ENCODE data around the gene TRIP13.
A peak's percentile ranks its signal among the peaks of the same experiment; 100 is the strongest.
"Not testable (repeated sequence)": the region's sequence is repeated elsewhere in the genome, so short reads cannot be mapped to it uniquely, and the experiment has no call there.

The TRIP13 gene

DNA sequence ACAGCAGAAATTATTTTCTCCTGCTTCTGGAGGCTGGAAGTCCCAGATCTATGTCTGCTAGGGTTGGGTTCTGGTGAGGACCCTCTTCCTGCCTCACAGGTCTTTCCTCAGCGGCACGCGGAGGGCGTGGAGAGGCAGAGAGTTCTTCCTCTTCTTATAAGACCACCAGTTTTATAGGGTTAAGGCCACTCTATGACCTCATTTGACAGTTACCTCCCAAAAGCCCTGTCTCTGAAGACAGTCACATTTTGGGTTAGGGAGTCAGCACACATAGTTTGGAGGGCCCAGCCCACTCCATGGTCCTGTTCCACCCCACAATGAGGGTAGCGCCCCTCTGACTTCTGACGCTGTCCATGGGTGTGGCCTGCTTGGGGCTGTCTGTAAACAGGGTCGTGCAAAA, 46.7 kb downstream of the TRIP13 start:
- no peak for DNase-seq

DNA sequence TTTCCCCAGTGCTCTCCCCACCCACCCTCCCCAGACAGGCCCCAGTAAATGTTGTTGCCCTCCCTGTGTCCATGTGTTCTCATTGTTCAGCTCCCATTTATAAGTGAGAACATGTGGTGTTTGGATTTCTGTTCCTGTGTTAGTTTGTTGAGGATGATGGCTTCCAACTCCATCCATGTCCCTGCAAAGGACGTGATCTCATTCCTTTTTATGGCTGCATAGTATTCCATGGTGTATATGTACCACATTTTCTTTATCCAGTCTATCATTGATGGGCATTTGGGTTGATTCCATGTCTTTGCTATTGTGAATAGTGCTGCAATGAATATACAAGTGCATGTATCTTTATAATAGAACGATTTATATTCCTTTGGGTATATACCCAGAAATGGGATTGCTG, 48.1 kb downstream of the TRIP13 start:
- not testable (repeated sequence) for DNase-seq

- DNase-seq = peak; percentile 97
These were observed 50.7 kb downstream of the TRIP13 start for GRCh38 chr5:943201-943917.

- DNase-seq = peak; percentile 87
These were observed 51.4 kb downstream of the TRIP13 start for GRCh38 chr5:943918-944620.

DNA sequence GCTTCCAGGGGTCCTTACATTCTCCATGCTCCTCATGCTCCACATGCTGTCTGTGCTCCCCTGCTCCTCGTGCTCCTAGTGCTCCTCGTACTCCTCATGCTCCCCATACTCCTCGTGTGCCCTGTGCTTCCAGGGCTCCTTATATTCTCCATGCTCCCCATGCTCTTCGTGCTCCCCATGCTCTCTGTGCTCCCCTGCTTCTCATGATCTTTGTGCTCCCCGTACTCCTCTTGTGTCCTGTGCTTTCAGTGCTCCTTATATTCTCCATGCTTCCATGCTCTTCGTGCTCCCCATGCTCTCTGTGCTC, 51.9 kb downstream of the TRIP13 start:
- no peak for DNase-seq

DNA sequence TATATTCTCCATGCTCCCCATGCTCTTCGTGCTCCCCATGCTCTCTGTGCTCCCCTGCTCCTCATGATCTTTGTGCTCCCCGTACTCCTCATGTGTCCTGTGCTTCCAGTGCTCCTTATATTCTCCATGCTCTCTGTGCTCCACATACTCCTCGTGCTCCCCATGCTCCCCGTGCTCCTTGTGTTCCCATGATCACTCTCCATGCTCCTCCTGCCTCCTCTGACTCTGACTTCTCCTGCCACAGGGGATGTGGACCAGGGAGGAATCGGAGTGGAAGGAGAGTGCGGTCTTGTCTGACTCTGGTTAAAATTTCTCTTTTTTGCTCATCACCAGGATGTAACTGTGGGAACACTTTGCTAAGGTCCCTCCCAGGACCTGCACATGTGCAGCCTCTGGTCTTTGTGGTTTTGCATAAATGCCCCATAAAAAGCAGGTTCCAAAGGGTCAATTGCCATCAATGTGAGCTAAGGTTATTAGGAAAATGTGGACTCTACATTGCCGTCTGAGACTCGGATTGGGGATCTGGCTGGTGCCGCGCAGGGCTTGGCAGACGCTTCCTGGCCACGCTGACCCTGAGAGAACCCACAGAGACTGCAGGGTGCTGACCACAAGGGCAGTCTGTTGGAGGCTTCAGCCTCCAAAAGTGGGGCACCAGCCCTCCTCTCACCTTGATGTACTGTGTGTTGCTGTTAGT, 52.5 kb downstream of the TRIP13 start:
- DNase-seq = peak; percentile 50

DNA sequence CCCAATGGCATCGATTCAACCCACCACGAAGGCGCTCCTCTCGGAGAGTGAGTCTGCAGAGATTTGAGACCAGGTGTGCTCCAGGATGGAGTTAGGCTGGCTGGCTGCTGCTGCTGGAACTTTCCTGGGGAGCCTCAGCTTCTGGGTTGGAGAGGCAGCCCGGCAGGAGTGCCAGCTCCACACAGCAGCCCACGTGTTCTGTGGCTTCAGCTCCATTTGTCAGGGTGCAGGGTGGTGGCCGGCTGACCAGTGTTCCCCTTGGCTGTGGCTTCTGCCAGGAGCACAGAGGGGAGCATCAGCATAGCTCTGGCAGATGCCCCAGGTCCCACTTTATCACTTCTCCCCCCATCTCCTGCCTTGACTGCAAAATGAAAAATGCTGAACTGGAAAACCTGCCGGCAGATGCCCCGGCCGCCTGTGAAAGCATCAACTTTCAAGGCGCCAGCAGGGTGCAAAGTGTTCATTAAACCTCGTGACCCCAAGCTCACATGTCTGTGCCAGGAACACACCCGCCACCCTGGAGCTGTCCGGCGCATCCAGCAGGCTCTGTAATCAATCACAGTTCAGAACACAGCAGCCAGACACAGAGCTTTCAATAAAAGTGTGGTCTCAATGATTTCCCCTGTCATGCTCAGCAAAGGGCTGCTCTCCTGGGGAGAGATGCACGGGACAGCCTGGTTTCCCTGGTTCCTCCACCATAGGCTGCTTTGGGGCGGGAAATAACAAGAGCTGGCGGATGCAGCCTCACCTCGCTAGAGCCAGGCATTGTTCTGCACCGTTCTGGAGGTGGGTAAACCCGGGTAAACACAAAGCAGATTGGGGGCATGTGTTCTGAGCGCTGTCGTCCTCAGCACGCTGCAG, 53.2 kb downstream of the TRIP13 start:
- peak; percentile 99 for DNase-seq

DNA sequence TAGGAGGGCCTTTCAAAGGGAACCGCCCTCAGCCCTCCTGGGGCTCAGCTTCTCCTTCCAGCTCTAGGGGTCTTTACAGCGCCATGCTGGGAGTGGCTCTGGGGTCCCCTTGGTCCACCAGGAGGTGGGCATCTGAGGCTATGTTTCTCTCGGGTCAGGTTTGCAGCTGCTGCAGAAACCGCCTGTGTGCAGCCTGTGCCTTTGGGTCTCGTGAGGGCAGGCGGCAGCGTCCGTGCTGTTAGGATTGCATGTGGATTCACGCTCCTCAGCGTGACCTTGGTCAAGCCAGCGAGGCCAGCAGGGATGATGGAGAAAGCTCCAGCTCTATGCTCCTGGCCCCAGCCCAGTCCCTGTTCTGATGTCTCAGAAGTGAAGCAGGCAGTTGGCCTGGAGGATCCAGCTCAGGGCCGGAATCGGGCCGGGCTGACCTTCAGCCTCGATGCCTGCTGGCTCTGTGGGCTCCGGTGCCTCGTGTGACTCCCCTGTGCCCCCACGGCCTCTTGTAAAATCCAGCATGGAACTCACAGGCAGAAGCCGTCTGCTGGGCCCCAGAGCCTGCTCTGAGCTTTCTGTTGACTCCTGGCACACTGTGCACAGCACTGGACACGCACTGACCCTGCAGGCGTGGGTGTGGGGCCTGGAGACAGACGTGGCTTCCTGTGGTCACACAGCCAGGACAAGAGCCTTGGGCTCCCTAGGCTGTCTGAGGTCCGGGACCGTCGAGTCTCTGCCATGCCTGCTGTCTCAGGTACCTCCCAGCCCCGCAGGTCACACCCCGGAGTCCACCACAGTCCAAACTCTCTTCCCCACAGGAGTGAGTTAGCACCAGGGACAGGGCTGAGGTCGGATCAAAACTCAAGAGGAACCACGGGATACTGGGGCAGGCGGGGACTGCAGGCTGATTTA, 54.3 kb downstream of the TRIP13 start:
- no peak for DNase-seq

- DNase-seq = peak; percentile 45
These were observed 55.2 kb downstream of the TRIP13 start for GRCh38 chr5:947626-948471.

DNA sequence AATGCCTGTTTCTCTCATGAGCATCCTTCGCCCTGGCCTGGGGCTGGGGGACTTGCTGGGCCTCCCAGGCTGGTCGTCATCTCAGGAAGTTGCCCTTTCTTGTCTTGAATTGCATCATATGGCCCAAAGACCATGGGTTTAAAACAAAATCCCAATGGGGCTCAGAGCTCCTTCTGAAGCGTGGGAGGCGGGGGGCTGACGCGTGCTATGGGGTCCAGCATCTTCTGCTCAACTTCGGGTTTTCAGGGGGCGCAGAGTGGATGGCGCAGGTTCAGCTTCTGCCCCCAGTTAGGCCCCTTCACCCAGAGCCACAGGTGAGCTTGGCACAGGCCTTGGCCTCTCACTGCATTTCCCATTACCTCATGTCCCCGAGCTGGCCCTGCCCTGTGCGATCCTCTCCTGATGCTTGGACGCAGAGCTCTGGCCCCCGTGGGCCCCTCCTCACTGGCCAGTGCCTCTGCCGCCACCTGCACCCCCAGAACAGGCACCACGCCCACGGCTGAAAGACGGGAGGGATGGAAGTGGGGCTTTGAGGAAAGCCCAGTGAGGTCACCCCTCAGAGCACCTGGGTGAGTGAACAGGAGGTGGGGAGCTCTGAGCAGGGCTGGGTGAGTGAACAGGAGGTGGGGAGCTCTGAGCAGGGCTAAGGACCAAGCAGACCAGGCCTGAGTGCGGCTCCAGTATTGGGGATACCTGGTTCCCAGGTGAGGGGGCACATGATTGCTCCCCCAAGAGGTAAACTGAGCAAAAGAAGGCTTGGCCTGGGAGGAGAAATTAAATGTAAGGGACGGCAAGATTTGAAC, 56.0 kb downstream of the TRIP13 start:
- no peak for DNase-seq

DNA sequence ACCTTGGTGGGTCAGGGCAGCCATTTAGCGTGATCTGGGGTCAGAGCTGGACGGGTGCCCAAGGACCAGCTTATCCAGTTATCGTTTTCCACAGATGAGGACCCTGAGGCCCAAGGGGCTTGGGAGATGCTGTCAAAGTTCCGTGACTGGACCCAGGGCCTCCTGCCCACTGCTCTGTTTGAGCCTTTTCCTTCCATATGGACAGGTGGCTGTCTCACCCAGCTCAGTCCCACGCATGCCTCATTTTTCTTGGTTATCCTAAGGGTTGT, 56.5 kb downstream of the TRIP13 start:
- DNase-seq = no peak

DNA sequence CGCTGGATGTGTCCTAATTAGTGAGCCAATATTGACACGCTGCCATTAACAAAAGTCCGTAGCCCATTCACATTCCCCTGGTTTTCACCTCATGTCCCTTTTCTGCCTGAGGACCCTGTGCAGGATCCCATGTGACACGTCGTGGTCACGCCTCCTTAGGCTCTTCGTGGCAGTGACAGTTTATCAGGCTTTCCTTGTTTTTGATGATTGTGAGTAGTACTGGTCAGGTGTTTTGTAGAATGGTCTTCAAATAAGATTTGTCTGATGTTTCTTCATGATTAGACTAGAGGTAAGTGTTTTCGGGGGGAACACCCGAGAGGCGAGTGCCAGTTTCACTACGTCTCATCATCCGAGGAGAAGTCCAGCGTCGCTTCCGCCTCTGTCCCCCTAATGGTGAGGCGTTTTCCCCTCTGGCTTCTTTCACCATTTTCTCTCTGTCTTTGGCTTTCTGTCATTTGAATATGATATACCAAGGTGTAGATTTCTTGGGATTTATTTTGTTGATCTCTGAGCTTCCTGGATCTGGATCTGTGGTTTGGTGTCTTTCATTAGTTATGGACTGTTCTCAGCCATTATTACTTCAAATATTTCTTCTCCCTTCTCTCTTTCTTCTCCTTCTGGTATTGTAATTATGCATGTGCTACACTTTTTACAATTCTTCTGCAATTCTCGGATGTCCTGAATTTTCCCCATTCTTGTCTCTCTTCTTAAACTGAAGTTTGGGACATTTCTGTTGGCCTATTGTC, 57.3 kb downstream of the TRIP13 start:
- no peak for DNase-seq

DNA sequence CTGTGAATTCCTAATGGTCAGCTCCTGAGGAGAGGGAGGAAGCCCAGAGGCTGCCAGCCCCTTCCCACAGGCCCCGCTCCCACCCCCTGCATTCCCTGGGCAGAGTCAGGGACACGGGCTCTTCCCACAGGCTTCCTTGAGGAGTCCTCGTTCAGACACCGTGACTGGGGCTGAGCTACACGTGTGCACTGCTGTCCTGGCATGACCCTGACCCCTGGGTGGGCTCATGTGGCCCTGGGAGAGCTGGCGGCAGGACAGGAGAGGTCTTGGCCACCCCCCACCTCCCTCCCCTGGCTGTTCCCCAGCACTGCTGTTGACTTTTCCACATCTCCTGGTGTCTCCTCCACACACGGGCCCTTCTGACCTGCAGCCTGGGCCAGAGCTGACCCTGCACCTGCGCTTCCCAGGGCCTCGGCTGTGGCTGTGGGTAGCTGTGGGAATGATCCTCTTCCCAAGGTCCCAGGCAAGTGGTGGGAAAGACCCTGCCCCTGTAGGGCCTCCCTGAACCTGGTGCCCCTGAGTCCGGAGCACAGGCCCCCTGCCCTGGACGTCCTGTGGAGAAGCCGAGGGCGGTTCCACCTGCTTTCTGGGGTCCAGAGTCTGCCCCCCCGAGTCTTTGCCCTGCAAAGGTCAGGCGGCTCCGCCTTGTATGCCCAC, 59.4 kb downstream of the TRIP13 start:
- DNase-seq = no peak

- no peak for DNase-seq
These were observed 60.0 kb downstream of the TRIP13 start for GRCh38 chr5:952597-953271.

DNA sequence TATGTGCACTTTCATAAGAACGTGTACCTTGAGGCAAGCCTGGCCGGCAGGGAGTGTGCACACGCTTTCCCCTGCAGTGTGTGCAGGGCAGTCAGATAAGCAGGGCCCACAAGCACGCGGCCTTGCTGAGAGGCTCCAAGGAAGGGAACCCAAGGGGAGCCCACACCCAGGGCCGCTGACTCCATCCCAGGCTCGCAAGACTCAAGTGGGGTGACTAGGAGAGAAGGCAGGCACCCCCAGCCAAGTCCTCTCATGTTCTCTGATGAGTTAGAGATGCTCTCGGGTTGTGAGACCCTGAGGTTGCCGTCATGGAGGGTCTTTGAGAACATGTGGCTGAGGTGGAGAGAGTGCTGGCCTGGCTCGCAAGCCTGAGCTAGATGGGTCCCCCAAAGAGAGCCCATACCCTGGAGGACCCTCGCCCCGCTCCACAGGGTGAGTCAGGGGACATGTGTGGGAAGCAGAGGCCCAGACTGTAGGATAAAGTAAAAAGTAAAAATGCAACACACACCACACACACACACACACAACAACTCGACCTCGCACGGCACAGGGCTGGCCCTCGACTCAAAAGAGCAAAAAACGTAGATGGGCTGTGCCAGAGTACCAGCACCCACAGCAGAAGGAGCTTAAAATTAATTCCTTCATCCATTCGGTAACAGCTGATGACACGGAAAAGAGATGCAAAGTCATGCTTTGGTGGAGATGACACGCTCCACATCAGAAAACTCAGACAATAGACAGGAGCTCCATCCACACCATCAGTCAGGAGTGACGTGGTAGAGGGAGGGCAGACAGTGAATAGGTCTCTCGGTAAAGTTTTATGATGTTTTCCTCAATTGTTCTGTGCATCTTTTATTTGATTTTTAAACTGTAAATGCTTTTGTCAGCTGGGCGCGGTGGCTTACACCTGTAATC, 61.1 kb downstream of the TRIP13 start:
- DNase-seq = no peak

DNA sequence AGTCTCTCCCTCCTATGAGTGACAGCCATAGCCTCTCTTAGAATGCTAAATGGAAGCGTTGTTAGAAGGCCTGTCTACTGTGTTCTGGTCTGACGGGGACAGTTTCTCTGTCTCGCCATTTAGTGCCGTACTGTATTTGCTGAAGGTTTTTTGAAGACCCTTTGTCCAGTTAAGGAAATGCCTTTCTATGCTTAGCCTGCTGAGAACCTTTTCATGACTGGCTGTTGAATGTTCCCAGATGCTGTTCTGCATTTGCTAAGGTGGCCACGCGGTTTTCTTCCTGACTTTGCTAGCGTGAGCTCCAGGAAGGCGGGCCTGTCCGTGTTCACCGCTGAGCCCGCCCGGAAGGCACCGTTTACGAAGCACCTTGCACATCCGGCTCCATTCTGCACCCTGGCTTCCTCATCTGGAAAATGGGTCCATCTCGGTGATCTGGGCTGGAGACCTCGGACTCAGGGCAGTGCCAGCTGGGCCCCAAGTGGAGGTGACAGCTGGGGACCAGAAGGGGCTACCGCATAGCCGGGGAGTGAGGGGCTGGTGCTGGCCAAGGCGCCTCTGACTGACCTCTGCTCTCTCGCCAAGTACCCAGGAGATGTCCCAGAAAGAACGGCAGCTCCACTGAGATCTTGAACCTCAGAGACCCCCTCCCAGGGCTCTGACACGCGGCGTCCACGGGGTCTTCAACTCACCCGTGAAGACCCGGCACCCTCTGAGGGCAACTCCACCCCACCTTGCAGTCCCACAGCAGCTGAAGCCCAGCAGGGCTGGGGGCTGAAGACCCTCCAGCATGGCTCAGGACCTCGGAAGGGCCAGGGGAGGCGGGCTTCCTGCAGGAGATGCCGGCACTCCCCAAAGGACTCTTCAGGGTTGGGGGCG, 63.4 kb downstream of the TRIP13 start:
- DNase-seq = no peak
